Retinal pigment epithelial cell (primary cell): ENCODE data around the gene ANTKMT.
"Not testable (repeated sequence)": the region's sequence is repeated elsewhere in the genome, so short reads cannot be mapped to it uniquely, and the experiment has no call there.

Experiments
- DNase-seq: peaks from one replicate; pipeline ENCODE4 v3.0.0-alpha.2; 2010; ENCODE audit warnings: low read depth
- H3K4me3 ChIP-seq: 2 replicates; pipeline ENCODE4 v1.5.1; 2011; ENCODE audit warnings: mild to moderate bottlenecking, low read length, control low read depth, moderate library complexity
- TF ChIP-seq, protein P1 (sequence below): conservative IDR thresholded peaks from 2 replicates; pipeline ENCODE4 v1.5.1; 2011; ENCODE audit warnings: low read depth, low read length, control low read depth, inconsistent platforms

The ANTKMT gene

DNA sequence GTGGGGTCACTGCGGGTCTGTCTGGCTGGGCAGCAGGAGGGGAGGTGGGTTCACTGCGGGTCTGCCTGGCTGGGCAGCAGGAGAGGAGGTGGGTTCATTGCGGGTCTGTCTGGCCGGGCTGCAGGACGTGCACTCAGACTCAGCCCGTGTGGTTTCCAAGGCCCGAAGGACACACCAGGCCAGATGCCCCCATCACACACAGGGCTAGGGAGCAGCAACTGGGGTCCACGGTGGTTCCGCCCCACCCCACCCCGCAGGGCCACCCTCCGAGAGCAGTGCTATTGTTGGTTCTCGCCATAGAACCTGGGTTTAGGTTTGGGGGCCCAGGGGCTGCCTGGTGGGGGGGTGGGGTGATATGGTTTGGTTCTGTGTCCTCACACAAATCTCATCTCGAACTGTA is 25.7 kb downstream of the ANTKMT start:
- no peak for DNase-seq
- H3K4me3 ChIP-seq, result no peak overlapping the region
- TF ChIP-seq, protein P1, sequence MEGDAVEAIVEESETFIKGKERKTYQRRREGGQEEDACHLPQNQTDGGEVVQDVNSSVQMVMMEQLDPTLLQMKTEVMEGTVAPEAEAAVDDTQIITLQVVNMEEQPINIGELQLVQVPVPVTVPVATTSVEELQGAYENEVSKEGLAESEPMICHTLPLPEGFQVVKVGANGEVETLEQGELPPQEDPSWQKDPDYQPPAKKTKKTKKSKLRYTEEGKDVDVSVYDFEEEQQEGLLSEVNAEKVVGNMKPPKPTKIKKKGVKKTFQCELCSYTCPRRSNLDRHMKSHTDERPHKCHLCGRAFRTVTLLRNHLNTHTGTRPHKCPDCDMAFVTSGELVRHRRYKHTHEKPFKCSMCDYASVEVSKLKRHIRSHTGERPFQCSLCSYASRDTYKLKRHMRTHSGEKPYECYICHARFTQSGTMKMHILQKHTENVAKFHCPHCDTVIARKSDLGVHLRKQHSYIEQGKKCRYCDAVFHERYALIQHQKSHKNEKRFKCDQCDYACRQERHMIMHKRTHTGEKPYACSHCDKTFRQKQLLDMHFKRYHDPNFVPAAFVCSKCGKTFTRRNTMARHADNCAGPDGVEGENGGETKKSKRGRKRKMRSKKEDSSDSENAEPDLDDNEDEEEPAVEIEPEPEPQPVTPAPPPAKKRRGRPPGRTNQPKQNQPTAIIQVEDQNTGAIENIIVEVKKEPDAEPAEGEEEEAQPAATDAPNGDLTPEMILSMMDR, result no peak

DNA sequence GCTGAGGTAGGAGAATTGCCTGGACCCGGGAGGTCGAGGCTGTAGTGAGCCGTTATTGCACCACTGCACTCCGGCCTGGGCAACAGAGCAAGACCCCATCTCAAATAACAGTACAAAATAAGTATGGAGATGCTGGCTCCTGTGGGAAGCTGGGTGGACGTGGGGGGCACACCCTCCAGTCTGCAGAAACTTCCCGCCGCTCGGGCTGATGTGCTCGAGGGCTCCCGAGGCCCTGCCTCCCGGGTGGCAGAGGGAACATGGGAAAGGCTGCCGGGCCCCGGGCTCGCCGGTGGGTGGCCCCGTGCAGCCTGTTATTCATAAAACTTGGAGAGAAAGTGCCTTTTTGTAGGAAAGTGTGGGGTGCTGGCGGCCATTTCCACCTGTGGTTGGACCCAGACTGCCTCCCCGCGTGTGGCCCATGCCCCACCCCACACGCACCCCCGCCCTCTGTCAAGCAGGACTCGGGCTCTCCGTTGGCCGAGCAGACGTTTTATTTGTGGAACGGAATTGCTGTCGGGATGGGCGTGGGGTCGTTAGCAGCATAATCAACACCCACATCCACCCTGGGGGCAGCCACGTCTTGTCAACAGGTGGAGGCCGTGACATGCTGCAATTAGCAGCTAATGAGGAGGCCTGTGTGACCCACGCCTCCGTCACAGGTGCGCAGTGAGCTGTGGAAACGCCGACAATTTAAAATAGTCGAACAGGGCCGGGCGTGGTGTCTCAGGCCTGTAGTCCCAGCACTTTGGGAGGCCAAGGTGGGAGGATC is 27.2 kb downstream of the ANTKMT start:
- DNase-seq, result no peak
- TF ChIP-seq, protein P1, result no peak
- no peak overlapping the region for H3K4me3 ChIP-seq

DNA sequence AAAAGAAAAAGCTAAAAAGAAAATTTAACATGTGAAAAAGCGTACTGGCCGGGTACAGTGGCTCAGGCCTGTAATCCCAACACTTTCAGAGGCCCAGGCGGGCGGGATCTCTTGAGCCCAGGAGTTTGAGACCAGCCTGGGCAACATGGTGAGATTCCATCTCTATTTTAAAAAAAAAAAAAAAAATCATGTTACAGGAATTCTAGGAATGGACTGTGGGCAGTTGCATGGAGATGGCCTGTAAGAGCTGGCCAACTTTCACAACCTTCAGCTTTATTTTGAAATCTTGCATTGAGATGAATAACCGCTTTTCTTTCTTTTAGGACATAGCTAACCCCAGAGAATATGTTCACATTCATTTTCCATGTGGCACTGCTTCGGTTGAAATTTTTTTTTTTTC is 28.1 kb downstream of the ANTKMT start:
- TF ChIP-seq, protein P1, result no peak
- no peak for DNase-seq
- no peak overlapping the region for H3K4me3 ChIP-seq

DNA sequence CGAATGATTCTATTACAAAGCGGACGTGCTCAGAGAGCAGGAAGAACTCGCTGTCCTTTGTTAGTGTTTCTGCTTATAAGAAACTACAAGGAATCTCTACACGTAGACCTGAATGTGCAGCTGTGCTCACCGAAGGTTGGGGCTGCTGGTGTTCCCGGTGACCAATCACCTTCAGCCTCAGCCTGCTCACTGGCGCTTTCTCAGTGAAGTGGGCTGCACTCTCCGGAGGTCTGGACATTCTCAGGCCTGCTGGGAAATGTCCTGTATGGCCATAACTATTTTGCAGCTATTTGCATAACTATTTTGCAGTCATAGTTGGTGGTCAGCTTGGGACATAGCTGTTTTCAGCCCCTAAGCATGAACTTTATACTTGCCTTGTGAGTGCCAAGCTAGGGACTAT is 29.5 kb downstream of the ANTKMT start:
- TF ChIP-seq, protein P1, result no peak
- DNase-seq, result no peak
- H3K4me3 ChIP-seq, result no peak overlapping the region

DNA sequence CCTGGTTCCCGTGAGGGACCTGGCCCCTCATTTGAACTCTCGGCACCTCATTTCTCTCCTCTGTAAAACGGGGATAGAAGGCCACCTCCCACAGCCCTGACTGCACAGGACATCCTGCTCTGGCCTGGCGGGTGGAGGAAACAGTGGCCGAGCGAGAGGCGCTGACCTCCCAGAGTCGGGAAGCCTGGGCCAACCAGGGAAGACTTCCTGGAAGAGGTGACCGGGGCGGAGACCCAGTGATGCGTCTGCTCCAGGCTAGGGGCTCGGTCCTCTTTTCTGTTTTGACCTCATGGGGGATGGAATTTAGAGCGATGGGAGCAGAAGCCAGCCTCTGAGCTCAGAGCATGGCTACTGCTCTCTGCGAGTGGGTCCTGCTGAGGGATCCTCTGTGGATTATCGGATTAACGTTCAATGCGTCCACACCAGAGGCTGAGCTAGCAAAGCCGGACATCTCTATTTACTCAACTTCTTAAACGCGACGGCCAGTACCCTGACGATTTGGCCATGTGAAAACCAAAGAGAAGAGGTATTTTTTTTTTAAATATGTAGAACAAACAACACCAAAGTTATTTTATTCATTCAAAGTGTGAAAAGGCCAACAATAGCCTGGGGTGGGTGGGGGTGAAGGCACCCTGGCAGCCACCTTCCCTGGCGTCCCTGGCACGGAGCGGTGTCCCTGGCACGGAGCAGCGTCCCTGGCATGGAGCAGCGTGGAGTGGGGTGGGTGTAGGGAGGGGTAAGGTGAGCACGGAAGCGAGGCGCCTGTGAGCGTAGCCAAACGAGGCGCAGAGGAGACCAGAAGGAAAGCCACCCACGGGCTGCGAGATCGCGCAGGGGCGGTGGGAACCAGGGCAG is 30.4 kb downstream of the ANTKMT start:
- no peak overlapping the region for H3K4me3 ChIP-seq
- no peak for DNase-seq
- TF ChIP-seq, protein P1, result no peak

DNA sequence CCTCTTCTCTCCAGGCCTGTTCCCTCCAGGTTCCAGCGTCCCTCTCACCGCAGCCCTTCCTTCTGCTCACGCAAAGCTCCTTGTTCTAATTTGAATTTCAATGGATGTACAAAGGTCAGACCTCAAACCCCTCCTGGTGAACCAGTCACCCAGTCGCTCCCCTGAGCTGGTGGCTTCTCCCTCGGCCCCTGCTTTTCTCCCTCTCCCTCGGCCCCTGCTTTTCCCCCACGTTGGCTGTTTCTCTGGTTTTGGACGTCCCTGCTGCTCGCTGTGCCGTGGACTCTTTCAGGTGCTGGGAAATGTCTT is 31.0 kb downstream of the ANTKMT start:
- TF ChIP-seq, protein P1, result no peak
- no peak overlapping the region for H3K4me3 ChIP-seq
- DNase-seq, result no peak

DNA sequence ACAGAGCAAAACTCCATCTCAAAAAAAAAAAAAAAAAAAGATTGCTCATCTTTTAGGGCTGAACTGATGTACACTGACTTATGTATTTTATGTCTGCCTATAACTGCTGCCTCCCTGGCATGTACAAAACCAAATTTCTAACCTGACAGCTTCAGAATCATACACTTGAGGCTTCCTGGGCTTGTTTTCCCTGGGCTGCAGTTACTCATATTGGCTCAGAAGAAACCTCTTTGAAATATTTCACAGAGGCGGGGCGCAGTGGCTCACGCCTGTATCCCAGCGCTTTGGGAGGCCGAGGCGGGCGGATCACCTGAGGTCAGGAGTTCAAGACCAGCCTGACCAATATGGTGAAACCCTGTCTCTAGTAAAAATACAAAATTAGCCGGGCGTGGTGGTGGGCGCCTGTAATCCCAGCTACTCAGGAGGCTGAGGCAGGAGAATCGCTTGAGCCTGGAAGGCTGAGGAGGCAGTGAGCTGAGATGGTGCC is 33.2 kb downstream of the ANTKMT start:
- DNase-seq, H3K4me3 ChIP-seq: not testable (repeated sequence)
